HG03558 (cell line): ENCODE measurements around the gene ENOX1.

Source experiments
- ATAC-seq: cut with Tn5 transposase; IDR thresholded peaks from one replicate; pipeline ENCODE4 v1.9.1; 2021; ENCODE audit warnings: moderate number of reproducible peaks; ENCODE audit not compliant: unreplicated experiment; ENCODE audit errors: extremely low read depth

ENOX1 gene

GRCh38 chr13:43407023-43407581 lies 379.7 kb downstream of the ENOX1 start:
- ATAC-seq: no peak

GRCh38 chr13:43405457-43405856 lies 381.3 kb downstream of the ENOX1 start:
- ATAC-seq: no peak

DNA sequence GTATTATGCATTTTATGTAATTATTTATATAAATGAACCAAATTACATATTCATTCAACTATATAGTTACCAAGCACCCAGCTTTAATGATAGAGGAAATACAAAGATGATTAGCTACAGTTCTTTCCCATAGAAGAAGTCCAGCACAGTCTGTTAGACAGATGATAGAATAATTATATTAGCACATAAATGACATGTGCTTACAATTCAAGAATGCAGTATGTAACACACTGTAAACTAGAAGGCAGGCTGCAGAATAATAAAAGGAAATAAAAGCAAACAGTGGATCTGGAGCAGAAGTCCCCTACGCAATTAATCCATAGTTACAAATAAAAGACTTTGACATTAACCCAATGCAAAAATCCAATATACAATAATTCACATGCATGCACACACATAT lies 384.4 kb downstream of the ENOX1 start:
- no peak for ATAC-seq

- no peak for ATAC-seq
These were observed 385.4 kb downstream of the ENOX1 start for GRCh38 chr13:43401361-43401760.

- no peak for ATAC-seq
These were observed 389.7 kb downstream of the ENOX1 start for GRCh38 chr13:43397111-43397510.

DNA sequence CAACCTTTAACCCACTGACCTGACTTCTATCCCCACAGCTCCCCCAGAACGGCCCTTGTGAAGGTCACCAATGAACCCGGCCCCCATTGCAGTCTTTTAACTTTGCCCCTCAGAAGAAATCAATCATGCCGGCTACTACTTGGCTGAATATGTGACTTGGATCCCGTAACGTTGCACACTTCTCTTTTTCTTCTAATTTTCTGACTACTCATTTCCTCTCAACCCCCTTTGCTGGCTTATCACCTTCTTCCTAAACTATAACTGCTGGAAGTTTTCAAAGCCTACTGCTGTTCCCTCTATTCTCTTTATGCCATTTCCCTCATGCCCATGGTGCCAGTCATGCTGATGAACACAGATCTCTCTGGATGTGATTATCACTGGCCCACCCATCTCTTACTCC lies 395.7 kb downstream of the ENOX1 start:
- no peak for ATAC-seq

- no peak for ATAC-seq
These were observed 396.2 kb downstream of the ENOX1 start for GRCh38 chr13:43390619-43391018.

DNA sequence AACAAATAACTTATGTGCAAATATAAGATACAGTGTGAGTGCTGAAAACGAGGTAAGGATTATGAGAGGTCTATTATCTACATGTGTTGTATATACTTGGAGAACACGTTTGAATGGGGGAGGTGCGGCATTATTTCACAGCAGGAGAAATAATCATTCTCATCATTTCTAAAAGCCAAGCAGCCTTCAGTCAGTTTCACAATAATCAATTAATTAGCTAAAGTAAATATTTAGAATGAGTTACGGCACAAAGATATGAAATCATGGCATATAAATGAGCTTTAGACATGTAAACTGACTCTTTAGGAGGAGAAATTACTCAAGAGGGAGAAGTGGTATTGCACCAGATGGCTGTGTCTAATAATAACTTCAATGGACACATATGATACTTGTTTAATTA lies 396.8 kb downstream of the ENOX1 start:
- no peak for ATAC-seq

- no peak for ATAC-seq
These were observed 397.2 kb downstream of the ENOX1 start for GRCh38 chr13:43389573-43389972.

GRCh38 chr13:43388282-43389034 lies 398.3 kb downstream of the ENOX1 start:
- ATAC-seq: no peak

GRCh38 chr13:43387880-43388279 lies 398.9 kb downstream of the ENOX1 start:
- ATAC-seq: no peak

DNA sequence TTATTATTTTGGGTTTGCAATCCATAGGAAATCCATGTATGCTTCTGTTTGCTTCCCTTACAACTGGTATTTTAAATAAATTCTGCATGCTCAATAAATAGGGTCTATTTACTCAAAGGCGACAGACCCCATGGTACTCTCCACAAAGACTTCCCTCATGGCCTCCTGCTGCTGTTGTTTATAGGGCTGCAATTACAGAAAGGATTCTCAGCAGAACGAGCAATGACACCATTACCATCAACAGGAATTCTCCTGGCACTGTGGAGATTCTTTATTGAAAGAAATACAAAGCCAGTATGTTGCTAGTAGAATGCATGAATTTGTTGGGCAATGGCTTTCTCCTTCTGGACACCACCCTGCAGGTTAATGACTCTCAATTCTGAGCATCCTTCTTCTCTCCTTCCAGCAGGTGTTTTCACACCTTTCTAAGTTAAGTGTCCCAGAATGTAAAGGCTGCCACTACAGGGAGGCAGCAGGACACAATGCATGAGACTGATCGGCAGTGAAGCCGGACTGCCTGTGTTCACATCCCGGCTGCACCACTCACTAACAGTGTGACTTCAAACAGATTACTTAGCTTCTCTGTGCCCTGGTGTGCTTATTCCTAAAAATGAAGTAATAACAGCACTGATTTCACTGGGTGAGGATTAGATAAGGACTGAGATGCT lies 403.1 kb downstream of the ENOX1 start:
- no peak for ATAC-seq

GRCh38 chr13:43379738-43380137 lies 407.0 kb downstream of the ENOX1 start:
- ATAC-seq: no peak

- ATAC-seq: no peak
These were observed 408.8 kb downstream of the ENOX1 start for GRCh38 chr13:43377973-43378372.

DNA sequence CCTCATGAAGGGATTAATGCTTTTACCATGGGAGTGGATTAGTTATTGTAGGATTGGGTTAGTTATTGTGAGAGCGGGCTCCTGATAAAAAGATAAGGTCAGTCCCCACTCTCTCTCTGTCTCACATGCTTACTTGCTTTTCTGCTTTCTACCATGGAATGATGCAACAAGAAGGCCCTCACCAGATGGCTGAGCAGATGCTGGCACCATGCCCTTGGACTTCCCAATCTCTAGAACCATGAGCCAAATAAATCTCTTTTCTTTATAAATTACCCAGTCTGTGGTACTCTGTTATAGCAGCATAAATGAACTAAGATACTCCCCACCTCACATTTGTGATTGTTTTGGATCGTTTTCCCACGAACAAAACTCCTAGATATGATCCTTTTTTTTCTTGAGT lies 409.6 kb downstream of the ENOX1 start:
- ATAC-seq: no peak

GRCh38 chr13:43376596-43376995 lies 410.2 kb downstream of the ENOX1 start:
- ATAC-seq: no peak

DNA sequence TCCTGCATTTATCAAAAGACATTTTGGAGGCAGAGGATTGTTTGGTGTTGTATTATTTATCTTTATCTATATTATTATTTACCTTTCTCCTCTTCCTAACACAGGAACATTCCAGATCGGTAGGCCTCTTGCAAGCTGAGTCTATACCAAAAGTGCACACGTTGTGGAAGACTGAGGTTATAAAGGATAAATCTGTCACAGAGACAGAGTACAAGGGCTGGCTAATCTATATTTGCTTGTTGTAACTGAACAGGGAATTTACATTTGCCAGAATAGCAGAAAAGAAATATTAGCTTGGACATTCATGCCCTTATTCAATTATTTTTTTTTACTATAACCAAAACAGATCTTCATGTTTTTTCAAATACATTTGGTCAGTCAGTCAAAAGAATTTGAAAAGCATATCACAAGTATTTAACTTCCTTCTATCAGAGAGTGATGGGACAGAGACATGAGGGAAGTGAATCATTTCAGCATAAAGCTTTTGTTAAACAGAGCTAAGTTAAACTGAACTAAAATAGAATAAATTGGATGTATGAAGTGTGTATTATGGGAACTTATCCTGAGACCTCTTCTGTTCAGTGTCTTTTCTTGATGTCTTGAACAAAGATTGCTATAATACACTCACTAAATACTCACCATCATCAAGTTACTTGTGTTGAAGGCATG lies 410.8 kb downstream of the ENOX1 start:
- no peak for ATAC-seq

DNA sequence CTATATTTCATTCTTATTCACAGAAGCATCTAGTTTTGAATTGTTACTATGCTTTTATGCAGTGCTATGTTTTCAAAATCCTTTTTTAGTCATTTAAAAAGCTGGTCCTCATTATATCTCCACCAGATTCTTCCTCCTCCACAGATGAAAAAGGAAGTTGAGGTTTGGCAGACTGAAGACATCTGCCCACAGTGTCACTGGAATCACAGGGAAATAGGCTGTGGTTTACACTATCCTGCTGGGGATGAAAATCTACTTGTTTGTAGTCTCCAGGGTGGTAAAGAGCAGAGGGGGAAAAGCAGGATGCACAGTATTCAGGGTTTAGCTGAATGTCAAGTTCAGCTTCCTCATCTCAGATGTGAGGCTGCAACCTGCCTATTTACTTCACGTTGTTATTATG lies 412.2 kb downstream of the ENOX1 start:
- ATAC-seq: no peak

GRCh38 chr13:43373400-43373799 lies 413.4 kb downstream of the ENOX1 start:
- no peak for ATAC-seq

GRCh38 chr13:43370842-43371241 lies 415.9 kb downstream of the ENOX1 start:
- ATAC-seq: no peak

GRCh38 chr13:43369319-43369718 lies 417.5 kb downstream of the ENOX1 start:
- ATAC-seq: no peak
